Measurements from ENCODE around the gene CHN2. TPM values are rescaled to one million over a fixed set of nuclear protein-coding genes. Genes with fewer than 3 reads are reported as not detected.

CHN2 gene
- total and polyA plus RNA-seq, 2 donors (not counting 1 experiment from before 2014, with no cell fraction given) = 0.86 to 1.4 TPM

DNA sequence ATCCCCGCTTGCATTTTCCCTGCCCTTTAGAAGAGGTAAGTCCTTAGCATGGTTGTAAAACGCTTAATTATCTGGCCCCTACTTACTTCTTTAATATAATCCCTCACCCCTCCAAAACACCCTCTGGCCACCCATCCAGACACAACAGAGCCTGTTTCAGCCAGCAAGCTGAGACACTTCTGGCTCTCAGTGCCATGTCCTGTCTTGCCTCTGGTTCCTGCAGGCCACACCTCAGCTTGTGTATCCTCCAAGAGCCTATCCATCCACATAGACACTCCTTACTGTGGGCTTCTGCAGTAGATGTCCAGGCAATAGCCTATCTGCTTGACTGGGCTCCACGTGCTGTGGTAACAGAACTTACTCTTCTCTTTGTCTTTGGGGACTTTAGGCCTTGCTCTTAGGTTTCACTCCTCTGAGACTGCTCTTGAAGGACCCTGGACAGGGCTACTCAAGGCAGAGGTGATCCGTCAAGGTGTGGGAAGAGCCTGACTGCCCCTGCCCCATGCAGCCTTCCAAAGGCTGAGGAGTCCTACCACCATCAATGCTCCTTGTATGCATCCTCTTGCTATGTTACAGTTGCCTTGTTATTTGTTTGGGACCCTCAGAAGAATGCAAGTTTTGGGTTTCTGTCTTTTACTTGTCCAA is 149.9 kb downstream of the CHN2 start:
- intact Hi-C loops (cut with micrococcal nuclease) = no loop called here
- ATAC-seq (ENCODE audit: low read depth) (no peak), DNase-seq (no peak)
- H2AFZ ChIP-seq (ENCODE audit: insufficient read depth, low read depth, low read length, poor library complexity, severe bottlenecking) = no peak overlapping the region
- no peak overlapping the region for H3K27ac Mint-ChIP-seq
- no peak overlapping the region for H3K9ac ChIP-seq (ENCODE audit: low read length)
- peaks cover 4 to 11% of the 10 kb centered on the region in 2 donors for H3K4me1 ChIP-seq (ENCODE audit: control insufficient read depth in 2 of 2, insufficient read depth in 2 of 2, low read length in 2 of 2)
- 96% methylated on average over 4 of the region's 4 CpGs for WGBS (ENCODE audit: insufficient coverage)
- no peaks in the 10 kb centered on the region for H3K9me3 ChIP-seq (ENCODE audit: control extremely low read depth in 1 of 3, control insufficient read depth in 2 of 3, insufficient read depth in 1 of 3, low read length in 2 of 3)
- H3K4me2 ChIP-seq (replicated peaks; ENCODE audit: low read depth, low read length, poor library complexity, severe bottlenecking) = no peak overlapping the region
- no peaks in the 10 kb centered on the region for H3K79me2 ChIP-seq (ENCODE audit: control insufficient read depth, insufficient read depth, low read length)
- no peak for TF ChIP-seq EZH2 (IDR thresholded peaks at IDR 0.05; ENCODE audit: borderline replicate concordance, insufficient read depth, low read depth, low read length, poor library complexity, severe bottlenecking)
- TF ChIP-seq, protein P1, sequence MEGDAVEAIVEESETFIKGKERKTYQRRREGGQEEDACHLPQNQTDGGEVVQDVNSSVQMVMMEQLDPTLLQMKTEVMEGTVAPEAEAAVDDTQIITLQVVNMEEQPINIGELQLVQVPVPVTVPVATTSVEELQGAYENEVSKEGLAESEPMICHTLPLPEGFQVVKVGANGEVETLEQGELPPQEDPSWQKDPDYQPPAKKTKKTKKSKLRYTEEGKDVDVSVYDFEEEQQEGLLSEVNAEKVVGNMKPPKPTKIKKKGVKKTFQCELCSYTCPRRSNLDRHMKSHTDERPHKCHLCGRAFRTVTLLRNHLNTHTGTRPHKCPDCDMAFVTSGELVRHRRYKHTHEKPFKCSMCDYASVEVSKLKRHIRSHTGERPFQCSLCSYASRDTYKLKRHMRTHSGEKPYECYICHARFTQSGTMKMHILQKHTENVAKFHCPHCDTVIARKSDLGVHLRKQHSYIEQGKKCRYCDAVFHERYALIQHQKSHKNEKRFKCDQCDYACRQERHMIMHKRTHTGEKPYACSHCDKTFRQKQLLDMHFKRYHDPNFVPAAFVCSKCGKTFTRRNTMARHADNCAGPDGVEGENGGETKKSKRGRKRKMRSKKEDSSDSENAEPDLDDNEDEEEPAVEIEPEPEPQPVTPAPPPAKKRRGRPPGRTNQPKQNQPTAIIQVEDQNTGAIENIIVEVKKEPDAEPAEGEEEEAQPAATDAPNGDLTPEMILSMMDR (IDR thresholded peaks at IDR 0.05) = no peak
- no peaks in the 10 kb centered on the region for H3K36me3 ChIP-seq (replicated peaks in 1 of 2; ENCODE audit: control extremely low read depth in 1 of 2, control insufficient read depth in 1 of 2, extremely low read depth in 1 of 2, insufficient read depth in 2 of 2, low read length in 1 of 2)
- no peak overlapping the region for H3K4me3 ChIP-seq (ENCODE audit: control extremely low read depth in 1 of 5, extremely low read depth in 1 of 5, insufficient read depth in 1 of 5, low read depth in 2 of 5, low read length in 4 of 5)
- POLR2A ChIA-PET = no interaction called here
- H3K4me1 Mint-ChIP-seq = no peaks in the 10 kb centered on the region
- H3K9me3 Mint-ChIP-seq (ENCODE audit: insufficient read depth) = no peaks in the 10 kb centered on the region
- H3K27ac ChIP-seq (ENCODE audit: low read length in 2 of 2) = no peak overlapping the region
- H3K4me3 Mint-ChIP-seq = no peak overlapping the region
- H4K20me1 ChIP-seq (ENCODE audit: control insufficient read depth, insufficient read depth, low read length, poor library complexity, severe bottlenecking) = no peaks in the 10 kb centered on the region
- CTCF ChIA-PET = interaction anchor here (1.3 kb wide), 1 partner anchor 156 kb away, joined by 4 read pairs; no protein-coding TSS in a partner anchor
- no peaks in the 10 kb centered on the region for H3K27me3 ChIP-seq (replicated peaks in 1 of 4; ENCODE audit: control extremely low read depth in 1 of 4, control insufficient read depth in 3 of 4, insufficient read depth in 4 of 4, low read length in 3 of 4)
- H3K27me3 Mint-ChIP-seq = no peaks in the 10 kb centered on the region

DNA sequence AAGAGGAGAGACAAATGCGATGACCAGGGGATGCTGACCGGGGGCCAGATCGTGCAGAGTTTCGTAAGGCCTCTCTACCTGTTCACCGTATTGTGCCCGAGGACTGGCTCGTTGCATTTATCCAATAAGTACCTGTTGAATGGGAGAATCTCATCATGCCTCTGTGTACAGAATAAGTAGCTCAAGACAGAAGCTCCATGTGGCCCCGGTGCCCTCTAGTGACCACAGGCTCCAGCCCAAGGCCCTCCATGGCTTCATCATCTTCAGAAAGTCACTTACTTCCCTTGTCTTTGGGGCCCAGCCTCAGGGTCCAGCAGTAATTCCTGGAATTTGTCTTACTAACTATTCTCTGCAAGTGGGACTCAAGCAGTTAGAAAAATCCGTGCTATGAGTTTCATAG is 151.0 kb downstream of the CHN2 start:
- DNase-seq (no peak), ATAC-seq (ENCODE audit: low read depth) (no peak)
- H3K79me2 ChIP-seq (ENCODE audit: control insufficient read depth, insufficient read depth, low read length) = no peaks in the 10 kb centered on the region
- Mint-ChIP-seq H3K4me3 (no peak overlapping the region), H3K27ac (no peak overlapping the region), H3K27me3 (peaks cover 3% of the 10 kb centered on the region), H3K9me3 (ENCODE audit: insufficient read depth) (no peaks in the 10 kb centered on the region), H3K4me1 (no peaks in the 10 kb centered on the region)
- H4K20me1 ChIP-seq (ENCODE audit: control insufficient read depth, insufficient read depth, low read length, poor library complexity, severe bottlenecking) = no peaks in the 10 kb centered on the region
- TF ChIP-seq EZH2 (IDR thresholded peaks at IDR 0.05; ENCODE audit: borderline replicate concordance, insufficient read depth, low read depth, low read length, poor library complexity, severe bottlenecking) = no peak
- TF ChIP-seq, protein P1 (IDR thresholded peaks at IDR 0.05) = no peak
- intact Hi-C loops (cut with micrococcal nuclease) = no loop called here
- no peak overlapping the region for H3K9ac ChIP-seq (ENCODE audit: low read length)
- no peaks in the 10 kb centered on the region for H3K9me3 ChIP-seq (ENCODE audit: control extremely low read depth in 1 of 3, control insufficient read depth in 2 of 3, insufficient read depth in 1 of 3, low read length in 2 of 3)
- no peak overlapping the region for H3K4me2 ChIP-seq (replicated peaks; ENCODE audit: low read depth, low read length, poor library complexity, severe bottlenecking)
- H2AFZ ChIP-seq (ENCODE audit: insufficient read depth, low read depth, low read length, poor library complexity, severe bottlenecking) = no peak overlapping the region
- WGBS (ENCODE audit: insufficient coverage) = 90% methylated on average over 9 of the region's 9 CpGs
- ChIA-PET CTCF (interaction anchor here (1.0 to 2.4 kb wide), 3 partner anchors 156 to 419 kb away, joined by 3 to 11 read pairs (median 4); no protein-coding TSS in a partner anchor), POLR2A (no interaction called here)
- H3K36me3 ChIP-seq (replicated peaks in 1 of 2; ENCODE audit: control extremely low read depth in 1 of 2, control insufficient read depth in 1 of 2, extremely low read depth in 1 of 2, insufficient read depth in 2 of 2, low read length in 1 of 2) = no peaks in the 10 kb centered on the region
- H3K4me3 ChIP-seq (ENCODE audit: control extremely low read depth in 1 of 5, extremely low read depth in 1 of 5, insufficient read depth in 1 of 5, low read depth in 2 of 5, low read length in 4 of 5) = no peak overlapping the region
- no peak overlapping the region for H3K27ac ChIP-seq (ENCODE audit: low read length in 2 of 2)
- no peaks in the 10 kb centered on the region for H3K27me3 ChIP-seq (replicated peaks in 1 of 4; ENCODE audit: control extremely low read depth in 1 of 4, control insufficient read depth in 3 of 4, insufficient read depth in 4 of 4, low read length in 3 of 4)
- peaks cover 4 to 11% of the 10 kb centered on the region in 2 donors for H3K4me1 ChIP-seq (ENCODE audit: control insufficient read depth in 2 of 2, insufficient read depth in 2 of 2, low read length in 2 of 2)

Data from B cell (primary cell).